ENCODE data around the gene ERAP2. TPM values are rescaled to one million over a fixed set of nuclear protein-coding genes. Genes with fewer than 3 reads are reported as not detected.

Gene ERAP2
- polyA plus RNA-seq, 1 donor from 2014 or later, result not detected

DNA sequence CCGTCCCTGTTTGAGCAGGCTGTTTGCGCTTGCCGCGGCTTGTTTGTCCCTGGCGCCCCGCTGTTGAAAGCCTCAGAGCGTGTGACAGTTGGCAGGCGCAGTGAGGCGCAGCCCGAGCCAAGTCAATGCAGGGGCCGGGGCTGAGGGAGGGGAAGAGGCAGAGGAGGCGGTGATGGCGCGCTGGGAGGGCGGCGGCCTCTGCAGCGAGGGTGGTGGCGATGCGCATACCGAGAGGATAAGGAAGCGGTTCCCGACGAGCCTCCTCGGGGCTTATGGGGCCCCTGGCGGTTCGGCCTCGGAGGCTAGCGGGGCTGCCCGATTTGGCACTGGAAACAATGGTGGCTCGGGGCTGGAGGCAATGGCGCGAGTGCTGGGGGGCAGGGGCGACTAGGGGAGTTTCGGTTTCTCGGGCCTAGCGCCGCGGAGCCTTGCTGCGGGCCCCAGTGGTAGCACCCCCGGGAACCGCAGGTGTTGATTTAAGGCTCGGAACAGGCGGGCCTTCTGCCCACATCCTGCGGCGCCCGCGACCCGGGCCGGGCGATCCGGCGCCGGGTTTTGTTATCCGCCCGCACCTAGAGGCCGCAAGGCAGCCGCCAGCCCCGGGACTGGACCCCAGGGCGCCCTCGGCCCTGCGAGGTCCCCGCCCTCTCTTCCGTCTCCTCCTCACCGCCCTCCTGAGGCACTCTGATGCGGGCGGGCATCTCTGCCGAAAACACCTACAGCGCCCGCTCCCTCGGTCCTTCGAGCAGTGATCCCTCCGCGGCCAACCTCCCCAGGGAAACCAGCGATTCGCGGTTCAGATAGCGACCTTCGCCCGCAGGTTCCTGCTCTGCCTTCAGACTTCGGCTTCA is 58.6 kb downstream of the ERAP2 start:
- H3K79me2 ChIP-seq (replicated peaks; ENCODE audit: insufficient read depth, low read length), result peaks cover 39% of the 10 kb centered on the region
- no peaks in the 10 kb centered on the region for H3K36me3 ChIP-seq (ENCODE audit: insufficient read depth, low read length)
- no peaks in the 10 kb centered on the region for H3K27me3 ChIP-seq (ENCODE audit: insufficient read depth, low read depth, low read length)
- no peaks in the 10 kb centered on the region for H3K9me2 ChIP-seq (ENCODE audit: insufficient read depth, low read length)
- peak overlapping the region; percentile 92 for H3K4me3 ChIP-seq (ENCODE audit: low read length)
- TF ChIP-seq POLR2AphosphoS5 (IDR thresholded peaks at IDR 0.05) (peak; percentile 92), RAD21 (conservative IDR thresholded peaks at IDR 0.05) (peak; percentile 40), MXI1 (conservative IDR thresholded peaks at IDR 0.05; ENCODE audit: poor library complexity, severe bottlenecking) (peak; percentile 64), TAF1 (IDR thresholded peaks at IDR 0.05; ENCODE audit: low read depth) (peak; percentile 87), CTCF (IDR thresholded peaks at IDR 0.05; ENCODE audit: poor library complexity, severe bottlenecking) (peak; percentile 35), EZH2 (IDR thresholded peaks at IDR 0.05; ENCODE audit: borderline replicate concordance, insufficient read depth, low read length, poor library complexity, severe bottlenecking) (no peak), SMC3 (conservative IDR thresholded peaks at IDR 0.05; ENCODE audit: poor library complexity) (peak; percentile 39), REST (IDR thresholded peaks at IDR 0.05; ENCODE audit: borderline replicate concordance) (peak; percentile 10), EP300 (conservative IDR thresholded peaks at IDR 0.05; ENCODE audit: poor library complexity, severe bottlenecking) (no peak)
- no peaks in the 10 kb centered on the region for H3K9me3 ChIP-seq (ENCODE audit: low read length)
- H2AFZ ChIP-seq (ENCODE audit: low read depth, low read length), result peak overlapping the region; percentile 93
- H3F3A ChIP-seq (ENCODE audit: insufficient read depth, low read length, poor library complexity, severe bottlenecking), result no peaks in the 10 kb centered on the region
- H4K20me1 ChIP-seq (ENCODE audit: insufficient read depth), result no peaks in the 10 kb centered on the region
- H3K4me2 ChIP-seq (ENCODE audit: low read length), result peak overlapping the region; percentile 49
- H3K9ac ChIP-seq (ENCODE audit: low read length), result peak overlapping the region; percentile 98
- peak overlapping the region; percentile 98 for H3K27ac ChIP-seq (ENCODE audit: low read length)

GRCh38 chr5:96935559-96936430 is 59.5 kb downstream of the ERAP2 start, which contains the start of gene LNPEP:
LNPEP (plus strand) TSS chr5:96936080; CDS start chr5:96936156, 76 bp downstream.
- Histone ChIP-seq H3K79me2 (replicated peaks; ENCODE audit: insufficient read depth, low read length) (peaks cover 42% of the 10 kb centered on the region), H3K27me3 (ENCODE audit: insufficient read depth, low read depth, low read length) (no peaks in the 10 kb centered on the region), H2AFZ (ENCODE audit: low read depth, low read length) (peak within 1 kb of the TSS; percentile 93), H3K9me3 (ENCODE audit: low read length) (no peaks in the 10 kb centered on the region), H3F3A (ENCODE audit: insufficient read depth, low read length, poor library complexity, severe bottlenecking) (no peaks in the 10 kb centered on the region), H3K4me2 (ENCODE audit: low read length) (peak within 1 kb of the TSS; percentile 86), H4K20me1 (ENCODE audit: insufficient read depth) (no peaks in the 10 kb centered on the region), H3K27ac (ENCODE audit: low read length) (peak within 1 kb of the TSS; percentile 98), H3K4me3 (ENCODE audit: low read length) (peak within 1 kb of the TSS; percentile 92), H3K9ac (ENCODE audit: low read length) (peak within 1 kb of the TSS; percentile 98), H3K9me2 (ENCODE audit: insufficient read depth, low read length) (no peaks in the 10 kb centered on the region), H3K36me3 (ENCODE audit: insufficient read depth, low read length) (no peaks in the 10 kb centered on the region)
- TF ChIP-seq RAD21 (conservative IDR thresholded peaks at IDR 0.05), result peak; percentile 39
- no peak for TF ChIP-seq CTCF (IDR thresholded peaks at IDR 0.05; ENCODE audit: poor library complexity, severe bottlenecking)
- peak; percentile 32 for TF ChIP-seq SMC3 (conservative IDR thresholded peaks at IDR 0.05; ENCODE audit: poor library complexity)
- no peak for TF ChIP-seq REST (IDR thresholded peaks at IDR 0.05; ENCODE audit: borderline replicate concordance)
- peak; percentile 34 for TF ChIP-seq EP300 (conservative IDR thresholded peaks at IDR 0.05; ENCODE audit: poor library complexity, severe bottlenecking)
- no peak for TF ChIP-seq EZH2 (IDR thresholded peaks at IDR 0.05; ENCODE audit: borderline replicate concordance, insufficient read depth, low read length, poor library complexity, severe bottlenecking)
- TF ChIP-seq MXI1 (conservative IDR thresholded peaks at IDR 0.05; ENCODE audit: poor library complexity, severe bottlenecking), result peak; percentile 78
- TF ChIP-seq TAF1 (IDR thresholded peaks at IDR 0.05; ENCODE audit: low read depth), result peak; percentile 79
- peak; percentile 48 for TF ChIP-seq POLR2AphosphoS5 (IDR thresholded peaks at IDR 0.05)
